ENCODE data around the gene MOCOS.

Gene MOCOS

DNA sequence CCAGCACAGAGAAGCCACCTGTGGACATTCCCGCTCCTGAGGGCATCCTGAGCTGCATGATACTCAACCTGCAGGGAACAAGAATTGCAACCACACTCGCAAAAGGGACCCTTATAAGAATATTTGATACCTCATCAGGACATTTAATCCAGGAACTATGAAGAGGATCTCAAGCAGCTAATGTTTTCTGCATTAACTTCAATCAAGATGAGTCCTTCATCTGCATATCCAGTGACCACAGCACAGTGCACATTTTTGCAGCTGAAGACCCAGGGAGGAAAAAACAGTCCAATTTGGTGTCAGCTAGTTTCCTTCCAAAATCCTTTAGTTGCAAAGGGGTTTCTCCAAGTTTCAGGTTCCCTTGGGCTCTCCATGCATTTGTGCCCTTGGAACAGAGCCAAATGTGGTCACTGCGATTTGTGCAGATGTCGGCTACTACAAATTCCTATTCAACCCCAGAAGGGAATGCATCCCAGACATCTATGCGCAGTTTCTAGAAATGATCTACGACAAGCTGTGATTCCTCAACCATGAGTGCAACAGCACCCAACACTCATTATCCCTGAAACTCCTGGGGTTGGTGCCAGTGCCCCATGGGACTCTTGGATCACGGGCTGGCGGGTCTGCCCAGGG, 86.9 kb downstream of the MOCOS start:
- Mint-ChIP-seq H3K27ac (no peak overlapping the region), H3K9me3 (no peaks in the 10 kb centered on the region), H3K27me3 (ENCODE audit: low read depth) (peaks cover 11% of the 10 kb centered on the region), H3K4me1 (no peaks in the 10 kb centered on the region), H3K4me3 (no peak overlapping the region), H3K36me3 (ENCODE audit: low read depth) (no peaks in the 10 kb centered on the region)
- TF ChIP-seq CTCF (IDR thresholded peaks at IDR 0.05; ENCODE audit: unreplicated experiment in 3 of 3): no peak

DNA sequence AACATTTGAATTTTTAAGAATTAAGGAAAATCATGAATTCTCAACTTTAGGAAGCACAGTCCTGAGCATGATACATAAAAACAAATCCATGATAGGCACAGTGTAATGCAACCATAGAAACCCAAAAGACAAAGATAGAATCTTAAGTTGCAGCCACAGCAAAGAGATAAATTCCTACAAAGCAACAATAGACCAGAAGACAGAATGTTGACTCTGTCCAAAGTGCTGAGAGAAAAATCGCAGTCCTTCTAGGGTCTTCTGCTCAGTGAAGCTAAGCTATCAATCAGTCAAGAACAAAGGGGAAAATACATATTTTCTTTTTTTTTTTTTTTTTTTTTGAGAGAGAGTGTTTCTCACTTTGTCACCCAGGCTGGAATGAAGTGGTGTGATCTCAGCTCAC, 88.3 kb downstream of the MOCOS start:
- no peak overlapping the region for H3K4me3 Mint-ChIP-seq
- TF ChIP-seq CTCF (IDR thresholded peaks at IDR 0.05; ENCODE audit: unreplicated experiment in 3 of 3): no peak

GRCh38 chr18:36279001-36279400, 91.7 kb downstream of the MOCOS start:
- no peaks in the 10 kb centered on the region for H3K9me3 Mint-ChIP-seq
- H3K27me3 Mint-ChIP-seq (ENCODE audit: low read depth): peaks cover 25% of the 10 kb centered on the region
- H3K36me3 Mint-ChIP-seq (ENCODE audit: low read depth): no peaks in the 10 kb centered on the region
- no peaks in the 10 kb centered on the region for H3K4me1 Mint-ChIP-seq
- no peak overlapping the region for H3K27ac Mint-ChIP-seq
- H3K4me3 Mint-ChIP-seq: no peak overlapping the region
- TF ChIP-seq CTCF (IDR thresholded peaks at IDR 0.05; ENCODE audit: unreplicated experiment in 3 of 3): no peak

More for the DNA sequence above, 88.3 kb downstream of the MOCOS start:
- no peaks in the 10 kb centered on the region for H3K9me3 Mint-ChIP-seq
- peaks cover 20% of the 10 kb centered on the region for H3K27me3 Mint-ChIP-seq (ENCODE audit: low read depth)
- no peaks in the 10 kb centered on the region for H3K4me1 Mint-ChIP-seq
- no peak overlapping the region for H3K27ac Mint-ChIP-seq
- H3K36me3 Mint-ChIP-seq (ENCODE audit: low read depth): no peaks in the 10 kb centered on the region

GRCh38 chr18:36281936-36282335, 94.6 kb downstream of the MOCOS start:
- H3K27ac Mint-ChIP-seq: no peak overlapping the region
- no peaks in the 10 kb centered on the region for H3K9me3 Mint-ChIP-seq
- no peak overlapping the region for H3K4me3 Mint-ChIP-seq
- no peaks in the 10 kb centered on the region for H3K36me3 Mint-ChIP-seq (ENCODE audit: low read depth)
- peaks cover 29% of the 10 kb centered on the region for H3K27me3 Mint-ChIP-seq (ENCODE audit: low read depth)
- H3K4me1 Mint-ChIP-seq: no peaks in the 10 kb centered on the region
- no peak for TF ChIP-seq CTCF (IDR thresholded peaks at IDR 0.05; ENCODE audit: unreplicated experiment in 3 of 3)

- Mint-ChIP-seq H3K27me3 (ENCODE audit: low read depth) (peaks cover 26% of the 10 kb centered on the region), H3K4me1 (no peaks in the 10 kb centered on the region), H3K36me3 (ENCODE audit: low read depth) (peaks cover 3% of the 10 kb centered on the region), H3K4me3 (no peak overlapping the region), H3K27ac (no peak overlapping the region), H3K9me3 (peaks cover 3% of the 10 kb centered on the region)
- no peak for TF ChIP-seq CTCF (IDR thresholded peaks at IDR 0.05; ENCODE audit: unreplicated experiment in 3 of 3)
Observed at GRCh38 chr18:36283448-36283847, 96.2 kb downstream of the MOCOS start.

DNA sequence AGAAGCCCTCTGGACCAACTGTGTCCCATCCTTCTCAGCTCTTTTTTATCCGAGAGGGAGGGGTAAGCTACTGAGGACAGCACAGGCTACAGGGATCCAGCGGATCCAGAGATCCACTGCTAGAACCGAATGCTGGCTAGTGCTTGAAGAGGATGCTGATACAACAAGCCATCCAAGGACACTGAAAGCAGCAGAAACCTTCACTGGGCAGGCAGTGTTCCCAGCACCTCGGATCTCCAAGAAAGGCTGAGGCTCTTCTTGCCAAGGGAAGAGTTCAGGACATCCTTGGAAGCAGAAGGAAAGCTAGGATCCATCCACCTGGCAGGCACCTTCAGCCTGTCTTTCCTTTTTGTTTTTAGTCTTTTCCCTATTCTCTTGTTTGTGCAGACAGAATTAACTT, 97.0 kb downstream of the MOCOS start:
- H3K9me3 Mint-ChIP-seq: peaks cover 6% of the 10 kb centered on the region
- no peak for TF ChIP-seq CTCF (IDR thresholded peaks at IDR 0.05; ENCODE audit: unreplicated experiment in 3 of 3)
- no peaks in the 10 kb centered on the region for H3K4me1 Mint-ChIP-seq
- peaks cover 6% of the 10 kb centered on the region for H3K36me3 Mint-ChIP-seq (ENCODE audit: low read depth)
- no peak overlapping the region for H3K4me3 Mint-ChIP-seq
- H3K27ac Mint-ChIP-seq: no peak overlapping the region
- peaks cover 22% of the 10 kb centered on the region for H3K27me3 Mint-ChIP-seq (ENCODE audit: low read depth)
